ENCODE results near the gene MTCL1. TPM values are rescaled to one million over a fixed set of nuclear protein-coding genes. Genes with fewer than 3 reads are reported as not detected.

Gene MTCL1
- total and polyA plus RNA-seq, 9 of the 15 experiments (the other 6 are each of a cell fraction or from before 2014, with no cell fraction given), result 0.21 to 7.4 (median 3.7) TPM

DNA sequence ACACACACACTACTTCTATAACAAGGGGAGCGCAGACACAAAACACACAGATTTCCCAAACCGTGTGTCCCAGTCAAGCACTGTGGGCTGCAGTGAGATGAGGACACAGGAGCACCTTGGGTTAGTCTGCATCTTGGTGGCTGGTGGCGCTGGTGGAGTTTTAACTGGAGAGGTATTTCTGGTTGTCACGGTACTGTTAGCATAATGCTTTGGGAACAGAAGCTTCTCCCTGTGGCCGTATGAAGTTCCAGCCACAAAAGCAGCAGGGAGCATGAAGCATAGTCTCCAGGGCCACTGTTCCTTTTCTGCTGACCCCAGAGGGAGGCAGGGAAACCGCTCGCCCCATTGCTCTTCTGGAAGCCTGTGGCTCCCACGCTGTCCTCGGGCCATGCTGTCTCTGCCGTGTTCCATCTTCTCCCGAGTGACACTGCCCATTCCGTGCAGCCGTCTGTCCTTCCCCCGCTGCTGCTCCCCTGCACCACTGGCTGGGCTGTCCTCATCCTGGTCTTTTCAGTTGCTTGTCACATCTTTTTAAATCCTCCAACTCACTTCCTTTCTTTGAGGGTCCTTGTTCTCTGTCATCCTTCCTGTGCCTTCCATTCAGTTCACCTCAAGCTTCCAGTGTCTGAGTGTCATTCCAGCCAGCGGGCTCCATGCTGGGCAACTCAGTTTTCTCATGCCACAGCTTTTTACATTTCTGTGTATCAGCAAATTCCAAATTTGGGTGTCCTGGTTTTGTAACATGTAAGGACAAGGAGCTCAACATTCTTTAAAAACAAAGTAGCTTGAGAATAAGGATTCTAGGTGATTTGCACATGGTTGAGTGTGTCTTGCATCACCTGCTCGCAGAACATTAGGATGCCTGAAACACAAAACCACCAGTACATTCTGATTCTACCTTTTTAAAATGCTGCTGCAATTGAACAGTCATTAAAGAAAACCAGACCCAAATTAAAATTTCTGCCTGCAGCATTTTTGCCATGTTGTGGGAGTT lies 125.0 kb downstream of the MTCL1 start (continued):
- TF ChIP-seq, protein P1, sequence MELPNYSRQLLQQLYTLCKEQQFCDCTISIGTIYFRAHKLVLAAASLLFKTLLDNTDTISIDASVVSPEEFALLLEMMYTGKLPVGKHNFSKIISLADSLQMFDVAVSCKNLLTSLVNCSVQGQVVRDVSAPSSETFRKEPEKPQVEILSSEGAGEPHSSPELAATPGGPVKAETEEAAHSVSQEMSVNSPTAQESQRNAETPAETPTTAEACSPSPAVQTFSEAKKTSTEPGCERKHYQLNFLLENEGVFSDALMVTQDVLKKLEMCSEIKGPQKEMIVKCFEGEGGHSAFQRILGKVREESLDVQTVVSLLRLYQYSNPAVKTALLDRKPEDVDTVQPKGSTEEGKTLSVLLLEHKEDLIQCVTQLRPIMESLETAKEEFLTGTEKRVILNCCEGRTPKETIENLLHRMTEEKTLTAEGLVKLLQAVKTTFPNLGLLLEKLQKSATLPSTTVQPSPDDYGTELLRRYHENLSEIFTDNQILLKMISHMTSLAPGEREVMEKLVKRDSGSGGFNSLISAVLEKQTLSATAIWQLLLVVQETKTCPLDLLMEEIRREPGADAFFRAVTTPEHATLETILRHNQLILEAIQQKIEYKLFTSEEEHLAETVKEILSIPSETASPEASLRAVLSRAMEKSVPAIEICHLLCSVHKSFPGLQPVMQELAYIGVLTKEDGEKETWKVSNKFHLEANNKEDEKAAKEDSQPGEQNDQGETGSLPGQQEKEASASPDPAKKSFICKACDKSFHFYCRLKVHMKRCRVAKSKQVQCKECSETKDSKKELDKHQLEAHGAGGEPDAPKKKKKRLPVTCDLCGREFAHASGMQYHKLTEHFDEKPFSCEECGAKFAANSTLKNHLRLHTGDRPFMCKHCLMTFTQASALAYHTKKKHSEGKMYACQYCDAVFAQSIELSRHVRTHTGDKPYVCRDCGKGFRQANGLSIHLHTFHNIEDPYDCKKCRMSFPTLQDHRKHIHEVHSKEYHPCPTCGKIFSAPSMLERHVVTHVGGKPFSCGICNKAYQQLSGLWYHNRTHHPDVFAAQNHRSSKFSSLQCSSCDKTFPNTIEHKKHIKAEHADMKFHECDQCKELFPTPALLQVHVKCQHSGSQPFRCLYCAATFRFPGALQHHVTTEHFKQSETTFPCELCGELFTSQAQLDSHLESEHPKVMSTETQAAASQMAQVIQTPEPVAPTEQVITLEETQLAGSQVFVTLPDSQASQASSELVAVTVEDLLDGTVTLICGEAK (IDR thresholded peaks at IDR 0.05), result peak; percentile 48; the same call in 1 of the 2 replicates
- TF ChIP-seq, protein P1 (CRISPR knock-in tag; IDR thresholded peaks at IDR 0.05), result no peak
- TF ChIP-seq CBX3 (IDR thresholded peaks at IDR 0.05; ENCODE audit: borderline replicate concordance in 1 of 2, low read length in 2 of 2), result peak in 1 of 2 experiments; percentile 38; a peak in 1 of 3 replicates
- peak; percentile 12; the same call in 1 of the 2 replicates for TF ChIP-seq L3MBTL2 (IDR thresholded peaks at IDR 0.05)
- TF ChIP-seq MTA3 (IDR thresholded peaks at IDR 0.05; ENCODE audit: borderline replicate concordance), result 0 out of 2 replicates have a peak, but pooled peaks have one; percentile 15
- TF ChIP-seq ARID1B (IDR thresholded peaks at IDR 0.05), result no peak
- TF ChIP-seq, protein P2, sequence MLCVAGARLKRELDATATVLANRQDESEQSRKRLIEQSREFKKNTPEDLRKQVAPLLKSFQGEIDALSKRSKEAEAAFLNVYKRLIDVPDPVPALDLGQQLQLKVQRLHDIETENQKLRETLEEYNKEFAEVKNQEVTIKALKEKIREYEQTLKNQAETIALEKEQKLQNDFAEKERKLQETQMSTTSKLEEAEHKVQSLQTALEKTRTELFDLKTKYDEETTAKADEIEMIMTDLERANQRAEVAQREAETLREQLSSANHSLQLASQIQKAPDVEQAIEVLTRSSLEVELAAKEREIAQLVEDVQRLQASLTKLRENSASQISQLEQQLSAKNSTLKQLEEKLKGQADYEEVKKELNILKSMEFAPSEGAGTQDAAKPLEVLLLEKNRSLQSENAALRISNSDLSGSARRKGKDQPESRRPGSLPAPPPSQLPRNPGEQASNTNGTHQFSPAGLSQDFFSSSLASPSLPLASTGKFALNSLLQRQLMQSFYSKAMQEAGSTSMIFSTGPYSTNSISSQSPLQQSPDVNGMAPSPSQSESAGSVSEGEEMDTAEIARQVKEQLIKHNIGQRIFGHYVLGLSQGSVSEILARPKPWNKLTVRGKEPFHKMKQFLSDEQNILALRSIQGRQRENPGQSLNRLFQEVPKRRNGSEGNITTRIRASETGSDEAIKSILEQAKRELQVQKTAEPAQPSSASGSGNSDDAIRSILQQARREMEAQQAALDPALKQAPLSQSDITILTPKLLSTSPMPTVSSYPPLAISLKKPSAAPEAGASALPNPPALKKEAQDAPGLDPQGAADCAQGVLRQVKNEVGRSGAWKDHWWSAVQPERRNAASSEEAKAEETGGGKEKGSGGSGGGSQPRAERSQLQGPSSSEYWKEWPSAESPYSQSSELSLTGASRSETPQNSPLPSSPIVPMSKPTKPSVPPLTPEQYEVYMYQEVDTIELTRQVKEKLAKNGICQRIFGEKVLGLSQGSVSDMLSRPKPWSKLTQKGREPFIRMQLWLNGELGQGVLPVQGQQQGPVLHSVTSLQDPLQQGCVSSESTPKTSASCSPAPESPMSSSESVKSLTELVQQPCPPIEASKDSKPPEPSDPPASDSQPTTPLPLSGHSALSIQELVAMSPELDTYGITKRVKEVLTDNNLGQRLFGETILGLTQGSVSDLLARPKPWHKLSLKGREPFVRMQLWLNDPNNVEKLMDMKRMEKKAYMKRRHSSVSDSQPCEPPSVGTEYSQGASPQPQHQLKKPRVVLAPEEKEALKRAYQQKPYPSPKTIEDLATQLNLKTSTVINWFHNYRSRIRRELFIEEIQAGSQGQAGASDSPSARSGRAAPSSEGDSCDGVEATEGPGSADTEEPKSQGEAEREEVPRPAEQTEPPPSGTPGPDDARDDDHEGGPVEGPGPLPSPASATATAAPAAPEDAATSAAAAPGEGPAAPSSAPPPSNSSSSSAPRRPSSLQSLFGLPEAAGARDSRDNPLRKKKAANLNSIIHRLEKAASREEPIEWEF (CRISPR knock-in tag; IDR thresholded peaks at IDR 0.05), result no peak

All from K562 (cell line).